NCI-H446 (cell line): ENCODE data around the gene DCAF6.
"Not testable (repeated sequence)": the region's sequence is repeated elsewhere in the genome, so short reads cannot be mapped to it uniquely, and the experiment has no call there.

Experiments
- DNase-seq, 2 experiments: peaks; one replicate each; lab custom pipeline; 2025; lab: John Stamatoyannopoulos, UW

The DCAF6 gene, protein sequence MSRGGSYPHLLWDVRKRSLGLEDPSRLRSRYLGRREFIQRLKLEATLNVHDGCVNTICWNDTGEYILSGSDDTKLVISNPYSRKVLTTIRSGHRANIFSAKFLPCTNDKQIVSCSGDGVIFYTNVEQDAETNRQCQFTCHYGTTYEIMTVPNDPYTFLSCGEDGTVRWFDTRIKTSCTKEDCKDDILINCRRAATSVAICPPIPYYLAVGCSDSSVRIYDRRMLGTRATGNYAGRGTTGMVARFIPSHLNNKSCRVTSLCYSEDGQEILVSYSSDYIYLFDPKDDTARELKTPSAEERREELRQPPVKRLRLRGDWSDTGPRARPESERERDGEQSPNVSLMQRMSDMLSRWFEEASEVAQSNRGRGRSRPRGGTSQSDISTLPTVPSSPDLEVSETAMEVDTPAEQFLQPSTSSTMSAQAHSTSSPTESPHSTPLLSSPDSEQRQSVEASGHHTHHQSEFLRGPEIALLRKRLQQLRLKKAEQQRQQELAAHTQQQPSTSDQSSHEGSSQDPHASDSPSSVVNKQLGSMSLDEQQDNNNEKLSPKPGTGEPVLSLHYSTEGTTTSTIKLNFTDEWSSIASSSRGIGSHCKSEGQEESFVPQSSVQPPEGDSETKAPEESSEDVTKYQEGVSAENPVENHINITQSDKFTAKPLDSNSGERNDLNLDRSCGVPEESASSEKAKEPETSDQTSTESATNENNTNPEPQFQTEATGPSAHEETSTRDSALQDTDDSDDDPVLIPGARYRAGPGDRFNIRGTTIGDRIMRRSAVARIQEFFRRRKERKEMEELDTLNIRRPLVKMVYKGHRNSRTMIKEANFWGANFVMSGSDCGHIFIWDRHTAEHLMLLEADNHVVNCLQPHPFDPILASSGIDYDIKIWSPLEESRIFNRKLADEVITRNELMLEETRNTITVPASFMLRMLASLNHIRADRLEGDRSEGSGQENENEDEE

DNA sequence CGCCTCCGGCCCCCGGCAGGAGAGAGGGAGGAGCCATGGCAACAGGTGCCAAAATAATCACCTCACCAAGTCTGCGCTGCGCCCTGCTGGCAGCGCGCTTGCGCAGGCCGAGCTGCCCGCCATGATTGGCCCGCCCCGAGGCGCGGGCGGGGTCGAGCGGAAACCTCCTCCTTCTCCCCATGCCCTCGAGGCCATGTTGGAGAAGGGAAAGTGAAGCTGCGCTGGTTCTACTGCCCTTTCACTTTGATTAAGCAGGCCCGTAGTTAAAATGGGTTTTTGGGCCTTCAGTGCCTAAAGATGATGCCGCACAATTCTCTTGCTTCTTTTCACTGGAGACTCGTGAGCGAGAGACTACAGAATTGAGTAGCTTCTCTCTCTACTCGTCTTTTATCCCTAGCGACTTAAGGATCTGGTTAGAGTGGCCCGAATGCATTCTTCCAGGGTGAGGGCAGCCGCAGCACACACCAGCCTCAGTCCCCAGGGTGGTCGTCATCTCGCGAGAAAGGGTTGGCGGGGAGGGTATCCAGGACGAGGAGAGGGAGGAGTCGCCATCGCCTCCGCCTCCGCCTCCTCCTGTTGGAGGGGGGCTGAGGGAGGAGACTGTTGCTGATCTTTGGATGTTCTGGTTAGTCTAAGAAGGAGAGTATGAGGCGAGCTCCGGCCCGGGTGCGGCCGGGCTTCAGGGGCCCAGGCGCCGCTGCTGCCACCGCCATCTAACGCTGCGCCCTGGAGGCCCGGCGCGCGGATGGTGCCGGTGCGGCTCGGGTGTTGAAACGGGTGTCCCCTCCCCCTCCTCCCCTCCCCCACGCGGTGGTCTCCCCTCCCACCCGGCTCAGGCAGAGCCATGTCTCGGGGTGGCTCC lies at the start of gene DCAF6:
TSS of gene DCAF6 (plus strand) at position 616 of the 862 bp plus-strand sequence. CDS start at position 845, 229 bp downstream.
- DNase-seq: peak; percentile 98 to 99

DNA sequence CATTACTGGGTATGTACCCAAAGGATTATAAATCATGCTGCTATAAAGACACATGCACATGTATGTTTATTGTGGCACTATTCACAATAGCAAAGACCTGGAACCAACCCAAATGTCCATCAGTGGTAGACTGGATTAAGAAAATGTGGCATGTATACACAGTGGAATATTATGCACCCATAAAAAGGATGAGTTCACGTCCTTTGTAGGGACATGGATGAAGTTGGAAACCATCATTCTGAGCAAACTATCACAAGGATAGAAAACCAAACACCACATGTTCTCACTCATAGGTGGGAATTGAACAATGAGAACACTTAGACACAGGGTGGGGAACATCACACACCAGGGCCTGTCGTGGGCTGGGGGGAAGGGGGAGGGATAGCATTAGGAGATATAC lies 49.3 kb upstream of the DCAF6 start:
- DNase-seq: not testable (repeated sequence)

DNA sequence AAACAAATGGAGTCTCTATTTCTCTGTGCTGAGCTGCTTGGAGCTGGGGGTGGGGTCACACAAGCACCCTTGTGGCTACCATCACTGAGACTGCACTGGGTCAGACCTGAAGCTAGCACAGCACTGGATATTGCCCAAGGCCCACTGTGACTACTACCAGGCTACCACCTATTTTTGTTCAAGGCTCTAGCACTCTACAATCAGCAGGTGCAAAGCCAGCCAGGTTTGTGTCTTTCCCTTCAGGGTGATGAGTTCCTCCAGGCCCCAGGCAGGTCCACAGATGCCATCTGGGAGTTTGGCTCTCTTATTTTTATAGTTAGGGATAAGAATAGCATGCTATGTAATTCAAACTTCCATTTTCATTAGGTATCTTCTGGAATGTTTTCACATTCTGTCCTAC lies 46.1 kb upstream of the DCAF6 start:
- no peak for DNase-seq

- DNase-seq: no peak
Observed at GRCh38 chr1:167893798-167894197, 42.7 kb upstream of the DCAF6 start.

GRCh38 chr1:167898578-167899222 lies 37.8 kb upstream of the DCAF6 start:
- no peak for DNase-seq

DNA sequence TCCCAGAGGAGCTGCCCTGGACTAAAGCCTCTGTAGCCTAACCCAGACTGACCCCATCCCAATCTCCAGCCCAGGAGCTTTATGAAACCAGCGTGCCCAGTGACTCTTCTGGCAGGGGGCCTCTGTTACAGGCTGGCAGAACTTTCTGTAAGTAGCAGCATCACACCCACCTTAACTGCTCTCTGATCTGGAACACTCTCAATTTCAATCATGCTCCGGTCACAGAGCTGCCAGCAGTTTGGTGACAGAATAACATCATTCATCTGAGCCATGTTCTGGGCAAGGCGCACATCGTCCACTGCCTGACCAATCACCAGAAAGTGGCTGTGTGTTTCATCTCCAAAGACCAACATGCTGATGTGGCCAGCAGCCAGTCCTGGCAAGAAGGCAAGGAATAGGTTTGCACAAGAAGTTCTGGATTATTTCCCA lies 37.2 kb upstream of the DCAF6 start:
- DNase-seq: peak; percentile 62 to 77

DNA sequence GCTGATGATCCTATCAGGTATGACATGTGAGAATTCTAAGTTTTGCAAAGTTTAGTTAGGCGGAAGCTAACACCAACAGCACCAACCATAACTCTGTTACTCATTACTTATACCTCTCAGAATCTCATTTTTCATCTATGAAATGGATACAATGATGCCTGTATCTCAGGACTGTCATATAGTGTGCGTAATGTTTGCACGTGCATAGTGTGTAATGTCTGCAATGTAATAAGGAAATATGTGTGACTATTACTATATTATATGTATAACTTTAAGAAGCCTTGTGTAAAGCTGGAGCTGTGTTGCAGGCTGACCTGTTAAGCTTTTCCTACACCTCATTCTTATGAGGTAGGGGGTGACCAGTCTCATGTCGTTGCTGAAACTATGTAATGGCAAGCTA lies 35.6 kb upstream of the DCAF6 start:
- no peak for DNase-seq

DNA sequence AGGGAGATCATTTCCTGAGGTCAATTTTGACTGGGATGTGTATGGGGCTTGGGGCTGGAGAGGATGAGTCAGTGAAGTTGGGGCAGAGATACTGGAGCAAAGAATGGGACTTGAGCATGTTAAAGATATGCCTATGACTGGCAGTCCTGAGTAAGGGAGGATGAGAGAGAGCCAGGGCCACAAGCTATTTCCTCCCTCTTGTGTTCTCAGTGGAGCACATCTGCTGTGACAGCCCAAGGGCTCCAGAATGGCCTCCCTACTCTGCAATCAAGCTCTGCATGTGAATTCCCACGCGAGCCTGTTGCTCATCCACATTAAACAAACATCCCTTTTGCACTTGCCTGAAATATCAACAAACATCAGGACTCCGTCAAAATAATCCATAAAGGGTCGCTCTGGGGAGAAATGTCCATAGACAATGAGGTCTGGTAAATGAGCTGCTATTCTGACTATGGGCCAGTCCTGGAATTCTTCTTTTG lies 31.8 kb upstream of the DCAF6 start:
- DNase-seq: no peak

GRCh38 chr1:167905182-167905581 lies 31.3 kb upstream of the DCAF6 start:
- DNase-seq: no peak

DNA sequence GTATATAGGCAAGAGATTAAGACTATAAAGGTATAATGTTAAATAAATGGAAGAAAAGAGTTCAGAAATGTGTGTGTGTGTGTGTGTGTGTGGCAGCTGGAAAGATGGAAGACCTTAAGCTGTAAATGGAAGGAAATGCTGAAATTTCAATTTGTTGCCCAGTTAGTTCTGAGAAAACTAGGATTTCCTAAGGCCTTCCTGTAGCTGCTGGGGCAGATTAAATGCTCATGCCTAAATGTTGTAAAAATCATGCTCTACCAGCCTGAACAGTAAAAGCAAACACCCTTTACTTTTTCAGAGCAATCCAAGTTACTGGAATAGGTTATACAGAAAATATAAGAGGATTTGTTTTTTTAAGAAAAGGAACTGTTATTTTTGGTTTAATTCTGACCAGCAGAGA lies 30.8 kb upstream of the DCAF6 start:
- no peak for DNase-seq

DNA sequence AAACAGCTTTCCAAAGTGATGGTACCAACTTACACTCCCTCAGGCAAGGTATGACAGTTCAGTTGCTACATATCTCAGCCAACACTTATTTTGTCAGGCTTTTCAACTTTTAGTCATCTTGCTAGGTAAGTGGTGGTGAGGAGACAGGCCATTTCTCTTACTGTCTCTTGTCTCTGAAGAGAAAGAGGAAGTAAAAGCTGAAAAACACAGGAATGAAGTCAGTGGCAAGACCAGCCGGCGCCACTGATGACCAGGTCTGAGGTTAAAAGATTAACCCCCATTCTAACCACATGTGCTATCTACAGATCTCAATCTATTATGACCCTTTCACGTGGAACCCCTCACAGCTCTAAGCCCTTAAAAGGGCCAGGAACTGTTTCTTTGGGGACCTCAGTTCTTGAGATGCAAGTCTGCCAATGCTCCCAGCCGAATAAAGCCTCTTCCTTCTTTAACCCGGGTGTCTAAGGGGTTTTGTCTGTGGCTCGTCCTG lies 26.7 kb upstream of the DCAF6 start:
- no peak for DNase-seq

GRCh38 chr1:167910530-167910929 lies 26.0 kb upstream of the DCAF6 start:
- no peak for DNase-seq

DNA sequence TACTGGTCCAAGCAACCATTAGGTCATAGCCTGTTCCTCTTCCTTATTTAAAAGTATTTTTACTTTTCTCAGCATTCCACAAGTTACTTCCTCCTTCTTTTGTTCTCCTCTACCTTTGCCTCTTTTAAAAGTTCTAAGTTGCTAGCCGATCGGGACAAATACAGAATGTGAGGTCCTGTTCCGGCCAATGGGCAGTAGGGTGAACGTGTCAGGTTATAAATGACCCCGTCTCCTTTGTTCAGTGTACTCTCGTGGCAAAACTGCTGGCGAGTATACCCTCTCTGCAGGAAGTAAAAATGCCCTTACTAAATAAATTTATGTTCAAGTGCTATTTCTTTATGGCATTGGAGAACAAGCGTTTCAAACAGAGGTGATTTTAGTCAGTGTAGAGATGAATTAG lies 25.1 kb upstream of the DCAF6 start:
- no peak for DNase-seq

DNA sequence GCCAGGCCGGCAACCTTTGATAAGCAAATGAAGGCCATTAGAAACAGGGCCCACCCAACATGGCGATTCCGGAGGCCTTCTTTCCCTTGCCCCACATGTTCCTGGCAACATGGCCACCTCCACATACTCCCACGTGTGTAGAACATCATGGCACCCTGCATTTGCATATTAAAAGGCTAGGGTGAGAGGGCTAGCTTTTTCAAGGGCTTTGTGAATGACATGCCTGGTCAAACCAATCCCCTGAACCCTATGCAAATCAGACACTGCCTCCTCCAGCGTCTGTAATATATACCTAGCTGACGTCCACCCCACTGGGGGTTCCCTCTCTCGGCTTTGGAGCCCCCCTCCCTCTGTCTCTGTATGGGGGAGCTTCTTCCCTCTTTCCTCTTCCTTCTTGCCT lies 24.2 kb upstream of the DCAF6 start:
- DNase-seq: no peak

DNA sequence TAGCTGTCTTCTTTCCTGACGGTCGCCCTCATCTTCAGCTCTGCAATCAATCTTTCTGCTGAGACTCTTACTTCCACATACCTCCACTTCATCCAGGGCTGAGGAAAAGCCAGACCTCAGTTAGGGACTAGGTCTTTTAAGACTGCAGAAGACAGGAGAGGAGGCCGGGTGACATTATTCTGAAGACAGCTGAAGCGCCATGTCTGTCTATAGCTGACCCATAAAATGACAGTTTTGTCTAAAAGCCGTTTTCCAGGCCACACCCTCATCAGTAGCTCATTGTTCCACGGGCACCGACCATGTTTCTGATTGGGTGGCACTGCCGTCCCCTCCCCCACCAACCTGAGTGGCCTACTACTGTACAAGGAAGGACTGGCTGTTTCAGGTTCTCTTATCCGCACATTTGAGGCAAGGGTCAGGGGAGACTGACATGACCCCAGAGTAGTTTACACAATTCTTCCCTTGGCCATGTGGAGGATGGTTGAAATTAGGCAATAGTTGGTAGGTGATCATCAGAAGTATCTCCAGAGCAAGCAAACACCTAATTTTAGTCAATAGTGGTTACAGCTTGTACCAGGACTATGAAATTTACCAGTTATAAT lies 22.5 kb upstream of the DCAF6 start, which contains the start of gene ADCY10:
TSS of gene ADCY10 (minus strand) at position 240 of the 602 bp plus-strand sequence. CDS start 8,994 bp downstream, outside the sequence.
- DNase-seq: no peak

GRCh38 chr1:167915569-167915968 lies 20.9 kb upstream of the DCAF6 start:
- no peak for DNase-seq

DNA sequence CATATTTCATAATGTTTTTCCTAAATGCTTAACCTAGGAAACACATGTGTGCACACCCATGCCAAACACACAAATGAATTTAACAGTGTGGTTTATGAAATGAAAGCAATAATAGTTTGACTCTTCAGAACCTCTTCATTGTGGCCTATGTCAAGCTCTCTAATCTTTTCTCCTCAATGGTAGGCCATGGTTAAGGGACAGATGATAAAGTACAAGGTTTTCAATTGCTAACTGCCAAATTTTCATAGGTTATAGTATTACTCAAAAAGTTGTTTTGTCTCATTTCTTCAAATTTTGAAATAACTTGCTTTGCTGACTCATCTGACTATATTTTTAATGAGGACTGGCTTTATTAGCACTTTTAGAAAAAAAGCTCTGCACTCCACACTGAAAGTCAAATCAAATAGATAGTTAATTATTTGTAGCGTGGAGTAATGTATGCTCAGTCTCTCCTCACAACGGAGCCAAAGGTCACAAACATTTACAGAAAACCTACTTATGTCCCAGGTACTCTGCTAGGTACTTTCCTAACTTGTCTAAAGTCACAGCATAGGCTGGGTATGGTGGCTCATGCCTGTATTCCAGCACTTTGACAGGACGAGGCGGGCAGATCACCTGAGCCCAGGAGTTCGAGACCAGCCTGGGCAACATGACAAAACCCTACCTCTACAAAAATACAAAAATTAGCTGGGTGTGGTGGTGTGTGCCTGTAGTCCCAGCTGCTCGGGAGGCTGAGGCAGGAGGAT lies 19.5 kb upstream of the DCAF6 start:
- no peak for DNase-seq

DNA sequence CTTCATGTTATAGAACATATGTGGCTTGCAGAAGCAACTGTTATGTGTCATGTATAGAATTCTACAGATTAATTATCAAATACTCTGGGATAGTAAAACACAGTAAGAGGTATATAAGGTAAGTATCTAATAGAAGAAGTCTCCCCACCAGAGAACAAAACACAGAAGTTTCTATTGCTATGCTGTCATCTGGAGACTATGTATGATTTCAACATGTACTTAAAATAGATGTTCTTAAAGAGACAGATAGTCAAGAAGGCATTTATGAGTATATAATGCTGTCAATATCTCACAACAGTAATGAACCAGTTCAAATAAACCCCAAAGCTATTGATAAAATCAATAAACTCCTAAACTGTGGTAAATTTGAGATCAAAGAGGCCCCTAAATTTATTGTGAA lies 14.5 kb upstream of the DCAF6 start:
- no peak for DNase-seq

DNA sequence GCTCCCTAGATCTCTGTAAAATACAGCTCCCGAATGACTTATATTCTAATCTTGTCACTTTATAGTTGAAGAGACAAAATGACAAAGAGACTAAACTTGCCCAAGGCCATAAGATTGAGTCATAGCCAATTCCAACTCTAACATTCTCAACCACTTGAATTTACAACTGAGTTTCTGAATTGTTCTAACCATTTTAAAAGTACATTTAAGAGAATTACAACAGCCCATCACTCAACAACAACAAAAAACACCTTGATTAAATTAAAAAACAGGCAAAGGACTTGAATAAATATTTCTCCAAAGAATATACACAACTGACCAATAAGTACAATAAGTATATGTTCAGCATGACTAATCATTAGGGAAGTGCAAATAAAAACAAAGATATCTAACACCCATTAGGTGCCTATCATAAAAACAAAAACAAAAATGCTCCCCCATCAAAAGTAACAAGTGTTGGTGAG lies 13.8 kb upstream of the DCAF6 start:
- no peak for DNase-seq
